Kidney glomerular epithelial cell (primary cell): Measurements from ENCODE around the gene TRUB2.

Source experiments
- DNase-seq: peaks from one replicate; lab custom pipeline; 2025; lab: John Stamatoyannopoulos, UW

Gene TRUB2

GRCh38 chr9:128322404-128323211 lies at the start of gene TRUB2, which contains the start of gene COQ4:
Gene TRUB2 (minus strand): TSS chr9:128322447. CDS start chr9:128322408, 39 bp downstream.
Gene COQ4 (plus strand): TSS chr9:128322839. CDS start chr9:128322859, 20 bp downstream.
- peak; percentile 95 for DNase-seq

GRCh38 chr9:128371630-128372117 lies 49.4 kb upstream of the TRUB2 start:
- DNase-seq = no peak

GRCh38 chr9:128370752-128371629 lies 48.7 kb upstream of the TRUB2 start, which contains the start of gene URM1:
Gene URM1 (plus strand): TSS chr9:128371374. CDS start chr9:128371381, 7 bp downstream.
- peak; percentile 92 for DNase-seq

- no peak for DNase-seq
Measured at GRCh38 chr9:128370367-128370751, 48.1 kb upstream of the TRUB2 start.

GRCh38 chr9:128369024-128369706 lies 46.9 kb upstream of the TRUB2 start:
- DNase-seq = no peak

GRCh38 chr9:128365525-128365924 lies 43.3 kb upstream of the TRUB2 start:
- no peak for DNase-seq

- no peak for DNase-seq
Measured at GRCh38 chr9:128362774-128363173, 40.5 kb upstream of the TRUB2 start.

- DNase-seq = peak; percentile 86
Measured at GRCh38 chr9:128361986-128362646, 39.9 kb upstream of the TRUB2 start.

- DNase-seq = no peak
Measured at GRCh38 chr9:128361296-128361985, 39.2 kb upstream of the TRUB2 start.

GRCh38 chr9:128360826-128361225 lies 38.6 kb upstream of the TRUB2 start:
- no peak for DNase-seq

GRCh38 chr9:128358861-128359260 lies 36.6 kb upstream of the TRUB2 start:
- no peak for DNase-seq

GRCh38 chr9:128358090-128358489 lies 35.8 kb upstream of the TRUB2 start:
- no peak for DNase-seq

- no peak for DNase-seq
Measured at GRCh38 chr9:128355451-128355850, 33.2 kb upstream of the TRUB2 start.

- no peak for DNase-seq
Measured at GRCh38 chr9:128349772-128350171, 27.5 kb upstream of the TRUB2 start.

- no peak for DNase-seq
Measured at GRCh38 chr9:128349125-128349524, 26.9 kb upstream of the TRUB2 start.

GRCh38 chr9:128344931-128345605 lies 22.8 kb upstream of the TRUB2 start:
- no peak for DNase-seq

- no peak for DNase-seq
Measured at GRCh38 chr9:128343855-128344254, 21.6 kb upstream of the TRUB2 start.

GRCh38 chr9:128342971-128343680 lies 20.9 kb upstream of the TRUB2 start:
- DNase-seq = no peak

- peak; percentile 78 for DNase-seq
Measured at GRCh38 chr9:128341435-128341849, 19.2 kb upstream of the TRUB2 start.
